ENCODE results near the gene GINS2.

Gene GINS2

GRCh38 chr16:85689285-85689949 lies 663 bp upstream of the GINS2 start:
- no peak for DNase-seq

GRCh38 chr16:85687651-85688471 lies 893 bp downstream of the GINS2 start:
- DNase-seq: no peak

- no peak for DNase-seq
These were observed 1.7 kb downstream of the GINS2 start for GRCh38 chr16:85686912-85687591.

- DNase-seq: no peak
These were observed 3.5 kb downstream of the GINS2 start for GRCh38 chr16:85685251-85685650.

- no peak for DNase-seq
These were observed 5.4 kb downstream of the GINS2 start for GRCh38 chr16:85683363-85683762.

- no peak for DNase-seq
These were observed 6.2 kb downstream of the GINS2 start for GRCh38 chr16:85682516-85682915.

GRCh38 chr16:85681255-85681654 lies 7.5 kb downstream of the GINS2 start:
- no peak for DNase-seq

GRCh38 chr16:85680352-85680944 lies 8.3 kb downstream of the GINS2 start:
- DNase-seq: no peak

- no peak for DNase-seq
These were observed 8.9 kb downstream of the GINS2 start for GRCh38 chr16:85679870-85680269.

GRCh38 chr16:85678821-85679220 lies 9.9 kb downstream of the GINS2 start:
- no peak for DNase-seq

- no peak for DNase-seq
These were observed 10.7 kb downstream of the GINS2 start for GRCh38 chr16:85678016-85678415.

- no peak for DNase-seq
These were observed 11.3 kb downstream of the GINS2 start for GRCh38 chr16:85677383-85677967.

- no peak for DNase-seq
These were observed 12.3 kb downstream of the GINS2 start for GRCh38 chr16:85676466-85676865.

GRCh38 chr16:85675251-85675874 lies 13.4 kb downstream of the GINS2 start:
- no peak for DNase-seq

GRCh38 chr16:85674828-85675227 lies 13.9 kb downstream of the GINS2 start:
- no peak for DNase-seq

GRCh38 chr16:85674418-85674755 lies 14.4 kb downstream of the GINS2 start:
- no peak for DNase-seq

GRCh38 chr16:85673529-85674417 lies 15.0 kb downstream of the GINS2 start:
- DNase-seq: peak in 1 of 2 experiments; percentile 66

GRCh38 chr16:85670840-85671239 lies 17.9 kb downstream of the GINS2 start:
- no peak for DNase-seq

GRCh38 chr16:85668676-85669424 lies 19.9 kb downstream of the GINS2 start:
- no peak for DNase-seq

GRCh38 chr16:85667841-85668413 lies 20.8 kb downstream of the GINS2 start:
- DNase-seq: no peak

Measured in NCI-H446 (cell line).